GM12801 (cell line): ENCODE measurements around the gene TAF11L13.

Experiments used
- CTCF ChIP-seq: IDR thresholded peaks from one replicate; pipeline ENCODE4 v1.5.1; 2011; ENCODE audit warnings: control low read depth; ENCODE audit not compliant: insufficient read length; ENCODE audit errors: extremely low read depth

Gene TAF11L13

GRCh38 chr5:17663182-17663581 is 31.3 kb downstream of the TAF11L13 start:
- TF ChIP-seq CTCF, result no peak

GRCh38 chr5:17665836-17666235 is 33.9 kb downstream of the TAF11L13 start:
- no peak for TF ChIP-seq CTCF

- TF ChIP-seq CTCF, result no peak
These were observed 34.9 kb downstream of the TAF11L13 start for GRCh38 chr5:17666726-17667235.

- no peak for TF ChIP-seq CTCF
These were observed 38.5 kb downstream of the TAF11L13 start for GRCh38 chr5:17670353-17670752.

- TF ChIP-seq CTCF, result no peak
These were observed 47.0 kb downstream of the TAF11L13 start for GRCh38 chr5:17678751-17679324.

- no peak for TF ChIP-seq CTCF
These were observed 47.8 kb downstream of the TAF11L13 start for GRCh38 chr5:17679597-17680203.

- no peak for TF ChIP-seq CTCF
These were observed 48.8 kb downstream of the TAF11L13 start for GRCh38 chr5:17680737-17681136.
